T-helper 2 cell treated with Interferon-gamma antibody and Interleukin-4, amounts not matched to agents 100 ng/mL and 5 ng/mL, for 36 hours (primary cell): ENCODE data around the gene RASGEF1C. TPM values are rescaled to one million over a fixed set of nuclear protein-coding genes. Genes with fewer than 3 reads are reported as not detected.

Experiments used
- intact Hi-C: fragments of 100-400 bp; cut with micrococcal nuclease; formaldehyde crosslinking; loops from one replicate; pipeline ENCODE4 v1.15.1; 2023
- total RNA-seq: library from RNA; stranded (reverse); gene quantifications from 2 replicates; pipeline ENCODE4 v1.2.3, GENCODE V29; 2022

The RASGEF1C gene
- total RNA-seq, result not detected in 2 replicates

GRCh38 chr5:180209137-180209581 is at the start of gene RASGEF1C:
Gene RASGEF1C (minus strand): TSS chr5:180209211. CDS start chr5:180138052, 71,159 bp downstream.
- intact Hi-C loops, result loop anchor here (10.0 kb wide), 1 partner anchor 116 kb away; no protein-coding TSS in a partner anchor

DNA sequence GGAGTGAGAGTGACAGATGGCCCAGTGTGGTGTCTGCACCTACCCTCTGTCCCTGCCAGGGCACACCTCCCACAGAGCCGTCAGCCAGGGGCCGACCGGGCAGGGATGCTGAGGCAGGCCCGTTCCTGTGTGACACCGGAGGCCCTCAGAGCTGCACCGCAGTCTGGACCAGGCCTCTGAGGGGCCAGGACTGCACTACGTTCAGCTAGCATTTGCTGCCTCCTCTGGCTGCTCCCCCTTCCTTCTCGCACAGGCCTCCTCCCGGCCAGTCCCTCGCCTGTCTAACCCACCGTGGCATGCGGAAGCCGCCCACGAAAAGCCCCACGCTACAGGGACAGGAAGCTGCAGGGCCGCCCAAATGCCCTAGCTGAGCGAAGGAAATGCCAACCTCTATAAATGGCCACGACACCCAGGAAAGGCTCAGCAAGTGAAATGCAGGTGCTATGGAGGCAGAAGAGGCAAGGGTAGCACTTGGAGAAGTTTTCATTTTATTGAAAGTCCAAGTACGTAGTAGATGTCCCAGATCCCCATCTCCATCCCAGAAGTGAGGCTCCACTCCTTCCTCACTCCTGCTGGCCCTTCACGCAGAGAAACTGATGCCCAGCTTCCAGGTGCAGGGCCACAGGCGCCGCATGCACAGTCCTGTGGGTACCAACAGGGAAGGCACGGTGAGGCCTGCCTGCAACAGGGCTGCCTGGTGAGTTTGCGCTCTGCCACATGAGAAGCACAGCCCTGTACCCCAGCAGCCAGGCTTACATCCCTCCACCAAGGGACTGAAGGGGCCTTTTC is 44.2 kb upstream of the RASGEF1C start:
- intact Hi-C loops, result no loop called here

- intact Hi-C loops, result no loop called here
Observed at GRCh38 chr5:180251887-180252286, 42.9 kb upstream of the RASGEF1C start.

DNA sequence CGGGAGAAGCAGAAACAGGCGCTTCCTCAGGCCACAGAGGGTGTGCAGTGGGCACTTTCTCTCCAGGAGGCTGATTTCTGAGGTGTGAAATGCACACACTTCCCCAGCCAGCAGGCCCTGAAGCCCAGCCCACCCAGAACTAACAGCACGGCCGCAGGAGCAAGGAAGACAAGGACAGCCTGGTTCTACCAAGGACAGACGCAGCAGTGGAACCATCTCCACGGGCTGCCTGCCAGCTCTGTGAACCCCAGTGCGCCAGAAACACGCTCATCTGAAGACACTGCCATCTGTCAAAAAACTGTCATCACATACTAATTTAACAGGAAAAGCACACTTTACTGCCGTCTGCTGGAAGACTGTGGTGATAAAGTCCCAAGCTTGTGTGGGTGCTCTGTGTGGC is 42.1 kb upstream of the RASGEF1C start:
- intact Hi-C loops, result no loop called here

DNA sequence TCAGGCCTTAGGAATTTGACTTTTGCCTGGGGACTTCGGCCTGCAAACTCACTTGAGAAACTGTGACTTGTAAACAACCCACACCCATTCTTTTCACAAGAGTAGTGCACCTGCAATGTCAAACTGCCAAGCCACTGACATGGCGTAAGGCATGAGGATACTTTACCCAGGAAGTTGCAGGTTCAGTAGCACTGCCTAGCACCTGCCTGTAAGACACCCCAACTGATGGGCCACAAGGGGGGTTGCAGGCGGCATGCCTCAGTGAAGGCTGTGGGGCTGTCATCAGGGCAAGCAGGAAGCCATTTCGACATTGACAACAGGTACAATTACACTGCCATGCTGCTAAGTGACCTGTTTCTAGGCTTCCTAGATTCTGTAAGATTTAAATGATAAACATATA is 41.3 kb upstream of the RASGEF1C start:
- intact Hi-C loops, result no loop called here

DNA sequence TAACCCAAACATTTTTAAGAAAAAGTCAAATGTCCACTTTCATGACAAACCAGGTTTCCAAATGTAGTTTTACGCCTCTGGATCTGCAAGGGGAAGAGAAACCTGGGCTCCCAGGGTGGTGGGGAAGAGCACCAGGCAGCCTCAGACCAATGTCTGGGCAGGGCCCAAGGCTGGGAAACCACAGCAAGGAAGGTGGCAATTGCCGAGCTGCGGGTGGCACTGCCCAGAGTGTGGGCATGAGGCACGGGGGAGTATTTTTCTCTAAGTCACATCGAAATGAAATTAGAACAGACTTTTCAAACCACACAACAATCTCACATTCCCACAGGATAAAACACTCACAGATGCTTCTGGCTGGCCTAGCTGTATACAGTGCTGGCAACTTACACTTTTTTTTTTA is 32.6 kb upstream of the RASGEF1C start:
- intact Hi-C loops, result no loop called here

GRCh38 chr5:180238631-180239030 is 29.6 kb upstream of the RASGEF1C start:
- intact Hi-C loops, result no loop called here

- intact Hi-C loops, result no loop called here
Observed at GRCh38 chr5:180235846-180236245, 26.8 kb upstream of the RASGEF1C start.

- intact Hi-C loops, result no loop called here
Observed at GRCh38 chr5:180235077-180235476, 26.1 kb upstream of the RASGEF1C start.

DNA sequence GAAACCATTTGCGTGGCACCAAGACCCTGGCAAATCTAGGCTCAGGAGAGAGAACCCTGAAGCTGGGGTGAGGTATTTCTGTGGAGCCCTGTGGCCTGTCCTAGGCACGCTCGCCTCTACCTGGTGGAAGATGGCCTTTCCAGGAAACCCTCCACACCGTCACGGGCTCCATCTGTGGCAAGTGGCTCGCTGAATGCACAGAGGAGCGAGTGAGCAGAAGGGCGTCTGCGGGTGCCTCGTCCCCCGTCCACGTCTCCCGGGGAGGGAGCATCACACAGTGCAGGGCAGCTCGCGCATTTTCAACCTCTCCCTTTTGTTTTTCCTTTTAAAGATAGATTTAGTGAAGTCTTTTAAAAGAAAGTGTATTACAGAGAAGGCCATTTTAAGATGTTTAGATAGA is 25.3 kb upstream of the RASGEF1C start:
- intact Hi-C loops, result no loop called here

GRCh38 chr5:180233729-180234128 is 24.7 kb upstream of the RASGEF1C start:
- intact Hi-C loops, result no loop called here

DNA sequence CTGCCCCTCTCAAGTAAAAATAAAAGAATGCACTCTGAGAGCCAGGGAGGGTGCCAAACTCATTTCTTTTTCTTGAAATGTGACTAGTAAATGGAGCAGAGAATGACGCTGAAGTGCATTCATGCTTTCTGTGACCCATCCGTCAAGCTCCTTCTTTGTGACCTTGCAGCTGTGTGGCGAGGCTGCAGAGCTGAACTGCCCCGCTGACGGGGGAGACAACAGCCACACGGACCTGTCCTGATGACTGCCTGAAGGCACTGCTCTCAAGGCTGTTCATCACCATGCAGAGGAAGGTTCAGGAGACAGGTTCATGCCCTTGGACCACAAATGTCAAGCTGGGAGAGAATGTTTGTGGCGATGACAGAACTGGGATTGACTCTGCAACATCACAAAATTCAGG is 21.0 kb upstream of the RASGEF1C start:
- intact Hi-C loops, result no loop called here

- intact Hi-C loops, result no loop called here
Observed at GRCh38 chr5:180222056-180222455, 13.0 kb upstream of the RASGEF1C start.

DNA sequence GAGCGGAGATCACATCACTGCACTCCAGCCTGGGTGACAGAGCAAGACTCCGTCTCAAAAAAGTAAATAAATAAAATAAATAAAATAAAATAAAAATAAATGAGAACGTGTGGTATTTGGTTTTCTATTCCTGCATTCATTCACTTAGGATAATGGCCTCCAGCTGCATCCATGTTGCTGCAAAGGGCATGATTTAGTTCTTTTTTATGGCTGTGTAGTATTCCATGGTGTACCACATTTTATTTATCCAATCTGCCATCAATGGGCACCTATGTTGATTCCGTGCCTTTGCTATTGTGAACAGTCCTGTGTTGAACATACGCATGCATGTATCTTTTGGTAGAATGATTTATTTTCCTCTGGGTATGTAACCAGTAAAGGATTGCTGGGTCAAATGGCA is 8.8 kb upstream of the RASGEF1C start:
- intact Hi-C loops, result no loop called here

DNA sequence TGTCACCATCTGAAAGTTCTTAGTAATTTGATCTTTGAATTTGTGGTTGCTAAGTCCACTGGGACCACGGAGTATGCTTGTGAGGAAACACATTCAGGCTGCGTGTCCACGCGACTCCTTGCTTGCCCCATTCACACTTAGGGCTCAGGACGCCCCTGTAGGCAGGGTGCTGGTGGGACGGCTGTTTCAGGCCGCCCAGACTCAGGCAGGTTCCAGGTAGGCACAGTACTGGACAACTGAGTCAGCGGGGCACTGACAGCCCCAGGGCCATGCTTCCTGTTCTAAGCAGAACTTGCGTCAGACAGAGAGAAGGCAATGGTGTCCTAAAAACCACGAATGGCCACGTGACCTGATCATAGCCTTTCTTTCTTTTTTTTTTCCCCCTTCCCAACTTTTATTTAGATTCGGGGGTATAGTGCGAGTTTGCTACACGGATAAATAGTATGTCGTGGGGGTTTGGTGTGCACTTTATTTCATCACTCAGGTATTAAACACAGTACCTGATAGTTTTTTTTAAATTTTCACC is 7.7 kb upstream of the RASGEF1C start:
- intact Hi-C loops, result no loop called here

GRCh38 chr5:180215783-180216630 is 7.0 kb upstream of the RASGEF1C start:
- intact Hi-C loops, result no loop called here

DNA sequence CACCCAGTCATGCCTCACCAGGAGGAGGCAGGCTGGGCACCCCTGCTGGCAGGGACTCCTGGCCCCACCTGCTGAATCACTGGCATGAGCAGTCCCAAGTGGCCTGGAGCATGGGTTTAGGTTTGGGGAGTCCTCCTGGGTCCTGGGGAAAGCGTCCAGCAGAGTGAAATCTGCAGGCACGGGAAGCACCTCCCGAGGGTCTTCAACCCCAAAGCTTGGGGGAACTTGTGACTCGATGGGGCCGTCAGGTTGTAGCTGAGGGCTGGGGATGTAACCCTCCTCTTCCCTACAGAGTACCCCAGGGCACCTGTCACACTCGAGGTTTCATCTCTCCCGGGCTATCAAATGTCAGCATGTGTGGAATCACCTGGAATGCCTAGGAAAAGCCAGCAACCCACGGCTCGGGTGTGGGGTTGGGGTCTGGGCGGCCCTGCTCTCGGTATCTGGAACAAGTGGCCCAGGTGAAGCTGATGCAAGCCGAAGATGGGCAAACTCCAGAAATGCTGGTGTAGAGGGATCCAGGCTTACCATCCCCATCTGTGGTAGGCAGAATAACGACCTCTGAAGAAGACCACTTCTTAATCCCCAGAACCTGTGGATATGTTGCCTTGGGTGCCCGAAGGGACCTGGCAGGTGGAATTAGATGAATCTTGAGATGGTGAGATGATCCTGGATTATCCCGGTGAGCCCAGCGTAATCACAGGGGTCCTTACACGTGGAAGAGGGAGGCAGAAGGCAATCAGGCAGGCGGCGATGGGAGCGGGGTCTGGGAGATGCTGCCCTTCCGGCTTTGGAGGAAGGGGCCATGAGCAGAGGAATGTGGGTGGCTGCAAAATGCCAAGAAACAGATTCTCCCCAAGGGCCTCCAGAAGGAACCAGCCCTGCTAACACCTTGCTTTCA is 6.1 kb upstream of the RASGEF1C start:
- intact Hi-C loops, result no loop called here

GRCh38 chr5:180213657-180214207 is 4.7 kb upstream of the RASGEF1C start:
- intact Hi-C loops, result no loop called here

DNA sequence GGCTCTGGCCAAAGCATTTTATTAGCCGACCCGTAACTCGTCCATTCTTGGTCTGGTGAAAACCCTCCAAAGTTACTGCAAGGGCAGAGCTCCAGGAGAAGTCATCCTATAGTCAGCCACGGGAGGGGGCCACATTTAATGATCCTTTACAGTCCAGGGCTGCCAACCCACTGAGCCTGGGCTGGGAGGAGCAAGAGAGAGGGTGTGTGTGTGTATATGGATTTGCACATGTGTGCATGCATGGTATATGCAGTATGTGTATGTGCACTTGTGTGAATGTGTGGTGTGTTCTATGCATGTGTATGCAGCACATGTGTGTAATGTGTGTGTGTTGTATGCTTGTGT is 4.2 kb upstream of the RASGEF1C start:
- intact Hi-C loops, result no loop called here

DNA sequence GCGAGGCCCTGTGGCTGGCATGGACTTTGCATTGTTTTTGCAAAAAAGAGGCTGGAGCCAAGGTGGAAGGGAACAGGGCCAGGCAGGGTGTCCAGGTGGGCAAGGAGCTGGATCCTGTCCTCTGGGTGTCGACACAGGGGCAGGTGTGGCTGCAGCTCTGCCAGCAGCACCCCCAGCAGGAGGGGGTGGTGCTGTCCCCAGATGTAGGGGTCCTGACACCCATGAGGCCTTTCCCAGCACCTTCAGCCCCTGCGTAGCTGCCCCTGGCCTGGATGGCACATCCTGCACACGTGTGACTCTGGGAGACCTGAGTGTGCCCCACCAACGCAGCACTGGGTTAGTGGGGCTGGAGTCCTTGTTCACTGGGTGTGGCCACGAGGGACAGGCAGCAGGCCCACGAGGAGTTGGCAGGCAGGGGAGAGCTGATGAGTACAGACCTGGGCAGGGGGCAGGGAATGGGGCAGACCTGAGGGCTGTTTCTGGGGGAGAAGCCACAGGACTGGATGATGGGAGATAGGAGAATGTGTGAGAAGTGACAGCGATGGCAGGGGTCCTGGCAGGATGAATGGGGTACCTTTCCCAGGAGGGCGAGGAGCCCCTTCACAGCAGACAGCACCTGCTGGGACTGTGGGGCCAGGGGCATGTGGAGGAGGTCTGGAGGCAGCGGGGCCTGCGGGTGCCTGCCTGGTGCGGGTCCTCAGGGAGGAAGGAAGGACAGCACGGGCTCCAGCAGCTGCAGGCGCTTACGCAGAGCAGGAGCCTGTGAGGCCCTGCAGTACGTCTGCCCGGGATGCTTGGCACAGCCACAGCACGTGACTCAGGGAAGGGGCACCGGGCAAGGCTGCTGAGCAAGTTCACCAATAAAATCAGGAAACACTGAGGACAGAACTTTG is 3.6 kb upstream of the RASGEF1C start:
- intact Hi-C loops, result no loop called here
